ENCODE data around the gene RPS3. TPM values are rescaled to one million over a fixed set of nuclear protein-coding genes. Genes with fewer than 3 reads are reported as not detected.
"Not testable (repeated sequence)": the region's sequence is repeated elsewhere in the genome, so short reads cannot be mapped to it uniquely, and the experiment has no call there.

RPS3 gene
- total RNA-seq, 1 donor from 2014 or later, result 4,635 TPM

GRCh38 chr11:75365711-75366181, 33.6 kb upstream of the RPS3 start:
- TF ChIP-seq CTCF (IDR thresholded peaks at IDR 0.05), result no peak
- Mint-ChIP-seq H3K9me3 (peaks cover 2% of the 10 kb centered on the region), H3K36me3 (ENCODE audit: low read depth) (no peaks in the 10 kb centered on the region), H3K27me3 (peaks cover 3% of the 10 kb centered on the region), H3K4me1 (peaks cover 17% of the 10 kb centered on the region), H3K4me3 (no peak overlapping the region), H3K27ac (no peak overlapping the region)
- intact Hi-C loops (cut with micrococcal nuclease), result no loop called here
- ChIA-PET CTCF (no interaction called here), POLR2A (interaction anchor here (0.6 kb wide), 1 partner anchor 167 kb away, joined by 3 read pairs; no protein-coding TSS in a partner anchor)
- no peak for DNase-seq
- no peak for ATAC-seq (ENCODE audit: low read depth)

- H3K27ac Mint-ChIP-seq; H3K36me3 Mint-ChIP-seq (ENCODE audit: low read depth); ATAC-seq (ENCODE audit: low read depth); POLR2A ChIA-PET; CTCF ChIA-PET; DNase-seq; intact Hi-C loops (cut with micrococcal nuclease); H3K27me3 Mint-ChIP-seq; H3K9me3 Mint-ChIP-seq; H3K4me3 Mint-ChIP-seq: not testable (repeated sequence)
- H3K4me1 Mint-ChIP-seq, result peaks cover 15% of the 10 kb centered on the region
Observed at GRCh38 chr11:75366826-75367225, 32.5 kb upstream of the RPS3 start.

GRCh38 chr11:75369560-75370255, 29.6 kb upstream of the RPS3 start:
- Mint-ChIP-seq H3K27ac (no peak overlapping the region), H3K27me3 (peaks cover 5% of the 10 kb centered on the region), H3K4me3 (peak overlapping the region; percentile 40), H3K4me1 (peaks cover 15% of the 10 kb centered on the region), H3K36me3 (ENCODE audit: low read depth) (no peaks in the 10 kb centered on the region), H3K9me3 (peaks cover 2% of the 10 kb centered on the region)
- no peak for ATAC-seq (ENCODE audit: low read depth)
- CTCF ChIA-PET, result no interaction called here
- DNase-seq, result no peak
- no peak for TF ChIP-seq CTCF (IDR thresholded peaks at IDR 0.05)
- POLR2A ChIA-PET, result interaction anchor here (0.5 kb wide), 1 partner anchor 98 kb away, joined by 5 read pairs; no protein-coding TSS in a partner anchor
- intact Hi-C loops (cut with micrococcal nuclease), result no loop called here

GRCh38 chr11:75371949-75372876, 27.1 kb upstream of the RPS3 start:
- POLR2A ChIA-PET, result no interaction called here
- no peak for ATAC-seq (ENCODE audit: low read depth)
- intact Hi-C loops (cut with micrococcal nuclease), result no loop called here

GRCh38 chr11:75373201-75373600, 26.1 kb upstream of the RPS3 start:
- no peaks in the 10 kb centered on the region for H3K36me3 Mint-ChIP-seq (ENCODE audit: low read depth)
- H3K27me3 Mint-ChIP-seq, result peaks cover 11% of the 10 kb centered on the region
- DNase-seq, result no peak
- POLR2A ChIA-PET, result no interaction called here
- intact Hi-C loops (cut with micrococcal nuclease), result no loop called here
- peaks cover 4% of the 10 kb centered on the region for H3K4me1 Mint-ChIP-seq
- no peak for TF ChIP-seq CTCF (IDR thresholded peaks at IDR 0.05)
- CTCF ChIA-PET, result interaction anchor here (0.9 kb wide), 1 partner anchor 25 kb away, joined by 3 read pairs; no protein-coding TSS in a partner anchor
- ATAC-seq (ENCODE audit: low read depth), result no peak
- H3K27ac Mint-ChIP-seq, result no peak overlapping the region
- peaks cover 2% of the 10 kb centered on the region for H3K9me3 Mint-ChIP-seq
- no peak overlapping the region for H3K4me3 Mint-ChIP-seq

More at GRCh38 chr11:75371949-75372876, 27.1 kb upstream of the RPS3 start:
- DNase-seq, result no peak
- no peaks in the 10 kb centered on the region for H3K36me3 Mint-ChIP-seq (ENCODE audit: low read depth)
- TF ChIP-seq CTCF (IDR thresholded peaks at IDR 0.05), result no peak
- H3K4me3 Mint-ChIP-seq, result no peak overlapping the region
- H3K9me3 Mint-ChIP-seq, result peaks cover 2% of the 10 kb centered on the region
- peaks cover 11% of the 10 kb centered on the region for H3K27me3 Mint-ChIP-seq
- CTCF ChIA-PET, result interaction anchor here (0.9 kb wide), 1 partner anchor 24 kb away, joined by 3 read pairs; no protein-coding TSS in a partner anchor
- H3K27ac Mint-ChIP-seq, result no peak overlapping the region
- peaks cover 4% of the 10 kb centered on the region for H3K4me1 Mint-ChIP-seq
